Stimulated activated CD8-positive, alpha-beta memory T cell treated with anti-CD3 and anti-CD28 coated beads, Interleukin-12 subunit alpha, Interleukin-12 subunit beta, amount 100 ng/mL, for 24 hours (primary cell): Measurements from ENCODE around the gene MAP4K1.
"Not testable (repeated sequence)": the region's sequence is repeated elsewhere in the genome, so short reads cannot be mapped to it uniquely, and the experiment has no call there.

Source experiments
- DNase-seq: peaks from one replicate; pipeline ENCODE4 v3.0.0-alpha.2; 2020; ENCODE audit errors: extremely low read depth

Gene MAP4K1

DNA sequence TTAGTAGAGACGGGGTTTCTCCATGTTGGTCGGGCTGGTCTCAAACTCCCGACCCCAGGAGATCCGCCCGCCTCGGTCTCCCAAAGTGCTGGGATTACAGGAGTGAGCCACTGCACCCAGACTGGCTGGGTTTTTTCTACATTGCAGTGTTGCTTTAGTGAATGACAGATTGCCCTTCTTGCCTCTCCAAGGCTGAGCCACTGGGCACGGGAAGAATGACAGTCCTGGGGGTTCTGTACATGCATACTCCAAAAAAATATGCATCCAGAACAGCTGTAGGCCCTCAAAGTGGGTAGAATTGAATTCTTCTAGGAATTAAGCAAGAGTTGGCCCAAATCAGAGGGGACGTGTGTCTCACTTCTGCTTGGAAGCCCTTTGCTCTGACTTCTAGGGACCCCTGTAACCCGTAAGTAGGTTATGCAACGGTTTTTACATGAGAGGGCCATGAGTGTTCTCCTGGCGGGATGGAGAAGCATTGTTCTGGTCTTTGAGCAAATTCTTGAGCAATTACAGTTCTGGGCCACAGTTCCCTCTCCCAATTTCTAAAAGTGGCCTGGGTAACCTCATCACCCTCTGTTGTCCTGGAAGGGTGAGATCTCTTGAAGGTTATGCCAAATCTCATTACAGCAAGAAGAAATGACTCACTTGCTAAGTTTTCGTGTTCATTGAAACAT lies 33.3 kb upstream of the MAP4K1 start:
- no peak for DNase-seq

DNA sequence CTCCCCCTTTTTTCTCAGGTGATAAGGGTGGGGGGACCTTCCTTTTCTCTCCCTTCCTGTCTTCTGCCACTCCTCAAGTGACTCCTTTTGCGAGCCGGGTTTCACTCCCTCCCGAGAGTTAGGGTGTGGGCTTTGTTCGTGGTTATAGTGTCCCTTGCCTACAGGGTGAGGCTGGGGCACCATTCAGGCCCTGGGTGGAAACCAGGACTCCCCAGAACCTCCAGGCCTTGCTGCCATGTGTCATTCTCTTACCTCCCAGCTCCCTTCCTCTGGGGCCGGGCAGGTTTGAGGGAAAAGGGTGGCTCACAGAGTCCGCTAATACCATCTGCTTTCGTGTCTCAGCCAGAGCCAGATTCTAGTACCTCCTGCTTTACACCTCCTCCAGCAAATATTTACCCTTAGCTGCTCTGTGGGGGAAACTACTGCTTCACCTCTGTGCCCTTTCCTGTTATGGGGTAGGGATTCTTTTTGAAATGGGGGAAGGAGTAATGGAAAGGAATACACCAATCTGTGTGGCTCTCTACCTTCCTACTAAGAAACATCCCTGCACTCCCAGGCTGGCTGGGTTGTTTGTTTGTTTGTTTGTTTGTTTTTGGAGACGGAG lies 32.5 kb upstream of the MAP4K1 start:
- no peak for DNase-seq

DNA sequence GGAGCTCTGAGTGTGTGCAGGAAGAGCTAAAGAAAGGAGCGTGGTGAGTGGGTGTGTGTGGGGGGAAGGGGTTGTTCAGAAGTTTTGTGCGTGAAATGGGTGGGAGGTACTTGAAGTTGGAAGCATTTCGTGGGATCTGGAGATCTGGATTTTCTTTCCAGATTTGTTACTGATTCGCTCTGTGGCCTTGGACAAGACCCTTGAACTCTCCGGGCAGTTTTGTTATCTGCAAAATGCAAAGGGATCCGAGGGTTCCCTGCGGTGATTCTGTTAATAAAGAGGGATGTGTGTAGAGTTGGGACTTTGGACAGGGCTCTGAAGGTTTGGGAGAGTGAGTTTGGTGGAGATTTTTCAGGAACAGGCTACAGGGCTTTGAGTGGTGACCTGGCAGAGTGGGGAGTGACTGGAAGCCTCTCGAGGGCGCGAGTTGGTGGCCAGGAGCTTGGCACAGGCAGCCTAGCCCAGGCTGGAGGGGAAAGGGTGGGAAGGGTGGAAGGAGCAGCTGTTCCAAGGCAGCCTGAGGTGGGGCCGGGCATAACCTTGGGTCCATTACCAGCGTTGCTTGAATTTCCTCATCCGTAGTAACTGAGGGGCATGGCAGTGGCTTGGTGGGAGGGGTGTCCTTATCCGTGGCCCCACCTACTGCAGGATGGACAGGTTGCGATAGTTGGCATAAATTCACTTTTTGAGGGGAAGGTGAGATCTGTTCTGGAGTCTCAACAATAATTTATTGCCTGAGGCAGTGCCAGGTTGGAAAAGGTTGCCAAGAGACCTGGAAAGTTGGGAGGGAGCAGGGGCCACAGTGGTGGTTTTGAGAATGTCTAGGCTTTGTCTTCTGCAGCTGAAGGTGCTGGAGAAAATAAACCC lies 31.8 kb upstream of the MAP4K1 start:
- no peak for DNase-seq

DNA sequence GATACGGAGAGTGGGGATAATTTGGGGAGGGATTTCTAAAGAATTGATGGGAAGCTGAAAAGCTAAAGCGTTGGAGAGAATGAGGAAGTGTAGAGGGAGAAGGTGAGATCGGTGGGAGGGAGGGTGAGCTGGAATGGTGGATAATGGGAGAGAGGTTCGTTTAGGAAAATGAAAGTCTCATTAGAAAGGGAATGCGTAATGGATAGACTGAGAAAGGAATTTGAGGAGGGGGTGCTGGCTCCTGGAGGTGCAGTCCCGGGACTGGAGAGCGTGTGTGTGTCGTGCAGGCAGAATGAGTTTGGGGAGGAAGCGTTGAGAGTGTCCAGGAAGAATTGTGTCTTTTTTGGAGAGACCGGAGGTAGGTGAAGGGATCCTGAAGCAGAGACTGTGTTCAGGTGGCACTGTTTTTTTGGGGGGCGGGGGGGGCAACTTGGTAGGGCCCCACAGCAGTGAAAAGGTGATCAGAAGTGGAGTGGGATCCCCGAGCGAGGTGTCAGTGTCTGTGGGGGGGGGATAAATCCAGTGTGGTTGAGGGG lies 31.1 kb upstream of the MAP4K1 start:
- no peak for DNase-seq

DNA sequence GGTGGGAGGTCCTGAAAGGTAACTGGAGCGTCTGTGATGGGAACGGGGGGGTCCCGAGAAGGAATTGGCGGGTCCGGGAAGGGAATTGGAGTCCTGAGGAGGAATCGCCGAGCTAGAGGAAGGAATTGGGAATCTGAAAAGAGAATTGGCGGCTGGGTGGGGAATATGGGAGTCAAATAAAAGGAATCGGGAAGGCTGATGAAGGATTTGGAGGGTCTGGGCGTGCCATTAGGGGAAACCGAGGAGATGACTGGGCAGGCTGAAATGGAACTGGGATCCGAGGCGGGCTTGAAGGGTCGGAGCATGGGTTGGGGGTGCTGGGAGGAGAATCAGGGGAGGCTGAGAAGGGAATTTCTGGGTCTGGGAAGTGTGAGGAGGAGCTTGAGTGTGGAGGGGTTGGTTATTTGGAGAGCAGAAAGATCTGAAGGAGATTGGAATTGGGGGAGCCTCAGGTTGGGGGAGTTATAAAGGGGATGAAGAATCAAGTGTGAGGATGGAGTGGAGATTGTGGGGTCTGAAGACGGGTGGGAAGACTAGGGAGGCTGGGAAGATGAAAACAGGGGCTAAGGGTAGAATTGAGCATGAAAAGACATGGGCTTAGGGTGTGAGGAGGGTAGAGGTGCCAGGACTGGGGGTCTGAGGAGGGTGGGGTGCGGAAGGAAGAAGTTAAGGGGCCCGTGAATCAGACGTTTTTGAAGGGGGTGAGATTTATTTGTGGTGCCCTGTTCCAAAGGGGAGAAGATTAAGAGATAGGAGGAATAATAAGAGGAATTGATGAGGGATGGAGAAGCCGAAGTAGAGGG lies 30.4 kb upstream of the MAP4K1 start:
- no peak for DNase-seq

DNA sequence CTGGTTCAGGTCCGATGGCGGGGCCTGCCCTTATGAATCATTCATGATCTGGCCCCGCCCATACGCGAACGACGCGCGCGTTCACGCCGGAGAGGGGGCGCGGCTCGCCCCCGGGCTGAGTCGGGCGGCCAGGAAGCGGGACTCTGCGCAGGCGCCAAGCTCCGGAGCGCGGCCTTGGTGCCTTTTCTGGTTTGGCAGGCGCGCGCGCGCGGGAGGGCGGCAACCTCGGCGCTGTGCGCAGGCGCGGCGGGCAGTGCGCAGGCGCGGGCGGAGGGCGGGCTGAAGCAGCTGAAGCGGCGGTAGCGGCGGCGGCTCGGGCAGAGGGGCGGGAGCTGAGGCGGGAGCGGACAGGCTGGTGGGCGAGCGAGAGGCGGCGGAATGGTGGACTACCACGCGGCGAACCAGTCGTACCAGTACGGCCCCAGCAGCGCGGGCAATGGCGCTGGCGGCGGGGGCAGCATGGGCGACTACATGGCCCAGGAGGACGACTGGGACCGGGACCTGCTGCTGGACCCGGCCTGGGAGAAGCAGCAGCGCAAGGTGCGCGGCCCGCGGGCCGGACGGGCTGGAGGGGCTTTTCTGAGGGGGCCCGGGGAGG lies 29.7 kb upstream of the MAP4K1 start, which contains the start of gene ACTN4:
Gene ACTN4 (plus strand): TSS at position 282 of the 598 bp plus-strand sequence. CDS start 97 bp downstream, at position 379.
- DNase-seq: peak; percentile 99

DNA sequence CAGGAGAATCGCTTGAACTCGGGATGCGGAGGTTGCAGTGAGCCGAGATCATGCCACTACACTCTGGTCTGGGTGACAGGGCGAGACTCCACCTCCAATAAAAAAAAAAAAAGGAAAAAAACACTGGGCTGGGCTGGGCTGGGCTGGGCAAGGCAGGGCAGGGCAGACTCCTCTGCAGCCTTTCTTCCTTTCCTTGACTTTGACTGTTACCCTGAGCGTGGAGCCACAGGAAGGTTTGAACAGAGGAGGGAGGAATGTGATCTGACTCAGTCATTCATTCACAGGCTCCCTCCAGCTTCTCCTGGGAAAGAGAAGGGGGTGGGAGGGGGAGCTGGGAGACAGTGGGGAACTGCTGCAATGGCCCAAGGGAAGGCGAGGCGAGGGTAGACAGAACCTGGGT lies 27.0 kb upstream of the MAP4K1 start:
- no peak for DNase-seq

DNA sequence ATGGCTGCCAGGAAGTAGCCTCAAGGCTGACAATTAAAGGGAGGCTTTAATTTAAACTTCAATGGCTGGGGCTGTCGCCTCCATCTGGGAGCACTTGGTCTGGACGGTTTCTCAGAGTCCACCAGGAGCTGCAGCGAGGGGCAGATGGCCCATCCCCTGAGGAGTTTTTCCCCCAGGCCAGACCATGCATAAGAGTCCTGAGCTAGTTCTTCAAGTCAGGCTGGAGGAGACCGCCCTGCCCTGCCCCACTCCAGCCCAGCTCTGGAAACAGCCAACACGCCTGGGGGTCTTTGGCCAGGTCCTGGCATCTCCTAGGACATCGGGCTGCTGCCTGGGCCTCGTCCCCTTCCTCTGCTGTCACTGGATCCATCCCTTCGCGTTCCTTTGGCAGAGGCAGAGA lies 24.4 kb upstream of the MAP4K1 start:
- no peak for DNase-seq

DNA sequence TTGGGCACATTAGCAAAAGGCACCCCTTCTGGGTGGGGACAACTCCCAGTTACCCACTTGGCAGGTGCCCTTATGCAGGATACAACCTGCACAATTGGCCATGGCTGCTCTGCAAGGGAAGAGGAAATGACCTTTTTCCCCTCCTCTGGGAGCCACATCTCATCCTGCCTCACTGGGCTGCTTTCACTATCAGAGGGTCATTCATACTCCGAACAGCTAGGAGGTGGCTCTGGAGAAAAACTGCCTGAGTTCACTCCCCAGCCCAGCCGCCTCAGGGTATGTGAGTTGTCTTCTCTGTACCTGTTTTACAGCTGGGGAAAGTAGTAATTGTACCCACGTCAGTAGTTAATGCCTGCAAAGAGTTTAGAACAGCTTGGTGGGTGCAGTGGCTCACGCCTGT lies 22.6 kb upstream of the MAP4K1 start:
- DNase-seq: no peak

DNA sequence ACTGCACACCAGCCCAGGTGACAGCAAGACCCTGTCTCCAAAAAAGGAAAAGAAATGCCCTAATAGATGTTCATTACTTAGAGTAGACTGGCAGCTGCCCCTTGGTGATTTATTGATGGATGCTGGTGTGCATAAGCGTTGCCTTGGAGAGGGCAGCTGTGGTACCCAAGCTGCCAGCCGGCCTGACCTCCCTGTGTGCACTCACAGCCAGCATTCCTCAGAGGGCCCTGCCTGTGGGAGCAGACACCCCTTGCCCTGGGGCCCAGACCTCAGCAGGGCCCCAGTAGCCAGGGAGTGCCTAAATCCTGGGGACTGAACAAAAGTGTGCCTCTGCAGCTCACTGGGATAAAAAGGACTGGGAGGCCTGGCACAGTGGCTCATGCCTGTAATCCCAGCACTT lies 21.9 kb upstream of the MAP4K1 start:
- no peak for DNase-seq

DNA sequence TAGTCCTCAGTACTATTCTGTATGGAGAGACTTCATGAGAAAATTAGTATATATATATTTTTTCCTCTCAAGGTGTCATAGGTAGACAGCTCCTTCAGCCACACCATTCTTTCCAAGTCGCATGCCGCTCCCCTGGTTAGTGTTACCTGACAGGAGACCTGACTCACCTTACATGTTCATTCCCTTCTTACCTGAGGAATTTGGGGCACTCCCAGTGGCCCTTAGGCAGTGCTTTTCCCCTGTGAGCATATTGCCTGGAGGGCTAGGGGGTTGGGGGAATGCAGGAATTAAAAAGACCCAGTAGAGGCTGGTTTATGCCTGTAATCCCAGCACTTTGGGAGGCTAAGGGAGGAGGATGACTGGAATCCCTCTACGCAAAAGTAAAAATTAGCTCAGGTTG lies 20.7 kb upstream of the MAP4K1 start:
- no peak for DNase-seq

DNA sequence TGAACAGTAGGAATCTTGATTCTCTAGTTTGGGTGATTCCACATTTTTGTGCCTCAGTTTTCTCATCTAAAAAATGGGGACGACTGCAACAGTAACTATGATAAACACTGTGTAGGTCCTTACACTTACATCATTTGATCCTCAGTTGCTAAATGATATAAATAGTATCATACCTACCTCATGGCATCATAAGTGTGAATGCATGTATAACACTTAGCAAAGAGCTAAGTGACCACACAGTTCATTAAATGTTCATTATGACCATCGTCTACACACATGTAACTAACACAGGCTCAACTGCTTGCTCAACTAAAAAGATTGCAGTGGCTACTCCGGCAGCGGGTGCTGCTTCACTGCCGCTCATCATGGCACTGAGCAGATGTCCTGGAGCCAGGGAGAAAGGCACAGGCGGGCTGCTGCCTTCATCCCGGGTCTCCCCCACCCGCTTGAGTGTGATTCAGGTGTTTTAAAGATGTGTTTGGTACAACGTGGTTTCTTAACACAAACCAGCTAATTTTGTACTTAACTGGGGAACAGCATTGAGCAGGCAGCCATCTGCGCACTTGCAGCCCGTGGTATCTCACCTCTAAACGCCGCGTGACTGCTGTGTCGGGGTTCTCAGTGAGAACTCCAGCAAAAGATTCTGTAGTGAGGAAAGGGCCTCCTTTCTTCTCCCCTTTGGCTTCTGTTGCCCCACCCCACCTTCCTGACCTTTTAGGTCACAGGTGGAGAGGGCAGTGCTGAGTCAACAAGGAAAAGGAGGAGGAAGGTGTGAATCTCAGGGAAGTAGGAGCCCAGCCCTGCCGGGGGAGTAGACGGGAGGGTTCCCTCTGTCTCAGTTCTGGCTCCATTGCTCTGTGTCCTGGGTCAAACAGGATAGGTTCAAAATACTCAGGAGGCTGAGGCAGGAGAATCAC lies 18.0 kb upstream of the MAP4K1 start:
- DNase-seq: no peak

DNA sequence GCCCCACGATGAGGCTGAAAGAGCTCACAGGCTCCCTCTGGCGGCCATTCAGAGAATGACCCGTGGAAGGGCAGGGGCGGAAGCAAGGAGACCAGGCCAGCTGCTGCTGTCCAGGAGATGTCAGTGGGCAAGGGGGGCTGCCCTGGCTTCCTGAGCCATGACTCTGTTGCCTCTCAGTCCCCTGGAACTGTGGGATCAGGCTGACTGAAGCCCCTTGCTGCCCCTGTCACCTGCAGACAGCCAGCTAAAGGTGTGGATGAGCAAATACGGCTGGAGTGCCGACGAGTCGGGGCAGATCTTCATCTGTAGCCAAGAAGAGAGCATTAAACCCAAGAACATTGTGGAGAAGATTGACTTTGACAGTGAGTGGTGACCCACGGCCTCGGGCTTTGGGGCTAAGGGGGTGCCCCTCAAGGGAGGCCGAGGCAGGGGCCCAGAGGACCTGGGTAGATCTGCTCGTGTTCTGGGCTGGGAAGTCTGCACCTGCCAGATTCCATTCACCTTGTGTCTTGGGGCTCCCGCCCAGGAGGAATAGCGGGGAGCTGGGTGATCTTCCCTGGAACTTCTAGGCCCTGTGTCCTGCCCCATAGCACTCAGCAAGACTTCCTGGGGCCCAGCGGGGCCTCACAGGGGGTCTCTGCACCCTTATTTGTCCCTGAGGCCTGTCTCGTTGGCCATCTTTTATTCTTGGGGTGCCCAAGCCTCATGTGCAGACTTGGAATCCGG lies 17.2 kb upstream of the MAP4K1 start:
- DNase-seq: no peak

DNA sequence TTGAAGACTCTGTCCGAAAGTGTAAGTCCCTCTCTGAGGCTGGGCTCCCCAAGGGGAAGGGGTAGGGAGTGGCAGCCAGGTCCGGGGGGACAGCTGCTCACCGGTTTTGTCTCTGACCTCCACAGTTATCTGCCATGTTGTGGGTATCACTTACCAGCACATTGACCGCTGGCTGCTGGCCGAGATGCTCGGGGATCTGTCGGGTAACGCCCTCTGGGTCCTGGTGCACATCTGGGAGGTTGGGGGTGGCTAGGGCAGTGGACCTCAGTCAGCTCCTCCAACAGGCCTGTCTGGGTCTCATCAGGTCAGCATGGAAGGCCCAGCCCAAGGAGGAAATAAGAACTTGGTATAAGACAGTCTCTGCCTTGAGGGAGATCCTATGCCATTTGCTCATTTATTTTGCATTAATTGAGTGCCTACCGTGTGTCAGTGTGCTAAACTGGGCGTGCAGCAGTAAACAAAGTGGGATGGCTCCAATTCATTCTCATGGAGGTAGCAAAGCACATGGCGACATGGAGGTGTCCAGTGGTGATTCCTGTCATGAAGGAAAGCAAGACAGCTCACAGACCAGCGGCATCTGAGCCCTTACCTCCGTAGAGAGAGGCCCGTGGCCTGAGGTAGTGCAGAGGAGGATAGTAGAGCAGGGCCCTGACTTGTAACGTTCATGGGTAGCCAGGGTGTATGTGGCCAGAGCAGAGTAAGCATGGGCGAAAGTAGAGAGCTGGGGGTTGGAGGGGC lies 14.9 kb upstream of the MAP4K1 start:
- no peak for DNase-seq

DNA sequence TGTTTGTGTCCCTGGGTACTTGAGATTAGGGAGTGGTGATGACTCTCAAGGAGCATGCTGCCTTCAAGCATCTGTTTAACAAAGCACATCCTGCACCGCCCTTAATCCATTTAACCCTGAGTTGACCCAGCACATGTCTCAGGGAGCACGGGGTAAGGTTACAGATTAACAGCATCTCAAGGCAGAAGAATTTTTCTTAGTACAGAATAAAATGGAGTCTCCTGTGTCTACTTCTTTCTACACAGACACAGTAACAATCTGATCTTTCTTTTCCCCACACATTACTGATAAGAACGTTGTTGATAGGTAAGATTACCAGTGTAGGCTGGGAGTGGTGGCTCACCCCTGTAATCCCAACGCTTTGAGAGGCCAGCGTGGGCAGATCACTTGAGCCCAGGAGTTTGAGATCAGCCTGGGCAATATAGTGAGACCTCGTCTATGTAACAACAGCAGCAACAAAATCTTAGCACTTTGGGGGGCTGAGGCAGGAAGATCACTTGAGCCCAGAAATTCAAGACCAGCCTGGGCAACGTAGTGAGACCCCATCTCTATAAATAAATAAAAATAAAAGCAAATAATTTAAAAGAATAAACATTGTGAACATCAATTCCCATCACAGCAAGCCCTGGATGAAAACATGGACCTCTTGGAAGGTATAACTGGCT lies 14.2 kb upstream of the MAP4K1 start:
- DNase-seq: not testable (repeated sequence)

DNA sequence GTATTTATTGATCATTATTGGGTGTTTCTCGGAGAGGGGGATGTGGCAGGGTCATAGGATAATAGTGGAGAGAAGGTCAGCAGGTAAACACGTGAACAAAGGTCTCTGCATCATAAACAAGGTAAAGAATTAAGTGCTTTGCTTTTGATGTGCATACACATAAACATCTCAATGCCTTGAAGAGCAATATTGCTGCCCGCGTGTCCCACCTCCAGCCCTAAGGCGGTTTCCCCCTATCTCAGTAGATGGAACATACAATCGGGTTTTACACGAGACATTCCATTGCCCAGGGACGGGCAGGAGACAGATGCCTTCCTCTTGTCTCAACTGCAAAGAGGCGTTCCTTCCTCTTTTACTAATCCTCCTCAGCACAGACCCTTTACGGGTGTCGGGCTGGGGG lies 13.5 kb upstream of the MAP4K1 start:
- not testable (repeated sequence) for DNase-seq

DNA sequence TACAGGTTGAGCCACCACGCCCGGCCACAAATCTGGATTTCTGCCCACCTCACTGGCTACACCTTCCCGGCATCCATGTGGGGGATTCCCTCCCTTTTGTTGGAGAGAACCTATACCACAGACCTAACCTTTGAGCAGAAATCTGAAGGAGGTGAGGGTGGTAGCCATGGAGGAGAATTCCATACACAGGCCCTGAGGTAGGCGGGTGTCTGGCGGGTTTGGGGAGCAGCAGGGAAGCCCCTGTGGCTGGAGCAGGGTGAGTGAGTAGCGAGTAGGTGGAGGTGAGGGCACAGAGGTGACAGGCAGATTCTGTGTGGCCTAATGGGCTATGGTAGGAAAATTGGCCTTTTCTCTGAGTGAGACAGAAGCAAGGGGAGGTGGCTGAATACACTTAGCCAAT lies 11.8 kb upstream of the MAP4K1 start:
- no peak for DNase-seq

DNA sequence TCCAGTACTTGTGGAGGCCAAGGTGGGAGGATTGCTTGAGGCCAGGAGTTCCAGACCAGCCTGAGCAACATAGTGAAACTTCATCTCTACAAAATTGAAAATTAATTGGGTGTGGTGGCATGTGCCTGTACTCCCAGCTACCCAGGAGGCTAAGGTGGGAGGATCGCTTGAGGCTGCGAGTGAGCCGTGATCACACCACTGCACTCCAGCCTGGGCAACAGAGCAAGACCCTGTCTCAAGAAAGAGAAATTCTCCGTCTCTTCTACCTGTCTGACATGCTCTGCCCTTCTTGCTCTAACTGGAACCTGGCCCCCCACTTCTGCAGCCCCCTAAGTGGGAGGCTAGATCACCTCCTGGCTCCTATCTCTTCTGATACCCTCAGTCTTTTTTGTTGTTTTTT lies 8.6 kb upstream of the MAP4K1 start:
- DNase-seq: no peak
